GM12892 (cell line): Measurements from ENCODE around the gene ZNF408.

ENCODE experiments used
- POLR2A ChIP-seq: IDR thresholded peaks from 2 replicates; pipeline ENCODE4 v1.6.1; 2011; ENCODE audit warnings: low read depth, low read length, control low read depth
- POLR2AphosphoS5 ChIP-seq: IDR thresholded peaks from 2 replicates; pipeline ENCODE4 v1.6.1; 2011; ENCODE audit warnings: low read depth, low read length, control low read depth

GRCh38 chr11:46693597-46694012, 7.2 kb upstream of the ZNF408 start:
- TF ChIP-seq POLR2A (no peak), POLR2AphosphoS5 (no peak)
